Left colon (tissue), 2 donors: Measurements from ENCODE around the gene KRTAP5-11. TPM values are rescaled to one million over a fixed set of nuclear protein-coding genes. Genes with fewer than 3 reads are reported as not detected.
"Not testable (repeated sequence)": the region's sequence is repeated elsewhere in the genome, so short reads cannot be mapped to it uniquely, and the experiment has no call there.

ENCODE experiments used
- ATAC-seq: fragments of 200-7000 bp; cut with Tn5 transposase; one replicate; pipeline ENCODE4 v1.9.1; 2020; ENCODE audit warnings: mild to moderate bottlenecking, moderate library complexity
- DNase-seq, 2 donors: peaks; one replicate each; pipeline ENCODE4 v3.0.0-alpha.2; 2020
- intact Hi-C, 2 donors: fragments of 100-400 bp; cut with DNase I in 1 of 2; cut with micrococcal nuclease in 1 of 2; formaldehyde crosslinking; loops; one replicate each; pipeline versions ENCODE4 v1.11.2 to v1.14.0; 2022; cut with DNase I, micrococcal nuclease
- total RNA-seq, 2 donors: library from RNA; stranded (reverse); fragmentation: NEBNext Ultra II Directional; extraction: Animal tissue kit (Norgen Biotek cat#: 25700); gene quantifications; one replicate each; pipeline ENCODE4 v1.2.1, GENCODE V29; 2021
- donor health status: DM: no; HTN: no; CAD: no.
- donor health status: DM: yes; HTN: yes; CAD: no.

Gene KRTAP5-11
- total RNA-seq, 2 donors from 2014 or later, result not detected

DNA sequence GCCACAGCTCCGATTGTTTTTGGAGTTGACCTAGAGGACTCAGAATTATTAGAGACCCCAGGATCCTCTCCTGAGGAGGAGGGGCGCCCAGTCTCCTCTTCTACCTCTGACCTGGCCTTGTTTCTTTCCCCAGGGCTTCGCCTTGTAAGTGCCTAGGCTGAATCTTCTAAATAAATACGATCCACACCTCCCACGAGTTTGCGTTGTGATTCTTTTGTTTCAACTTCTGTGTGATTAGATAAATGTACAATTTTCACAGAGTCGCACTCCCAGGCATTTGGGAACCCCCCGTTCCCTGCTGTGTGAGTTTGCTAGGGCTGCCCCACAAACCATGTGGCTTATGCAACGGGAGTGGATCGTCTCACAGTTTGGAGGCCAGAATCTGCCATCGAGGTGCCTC, 43.7 kb downstream of the KRTAP5-11 start:
- no peak for ATAC-seq
- DNase-seq, result no peak
- intact Hi-C loops, result no loop called here

DNA sequence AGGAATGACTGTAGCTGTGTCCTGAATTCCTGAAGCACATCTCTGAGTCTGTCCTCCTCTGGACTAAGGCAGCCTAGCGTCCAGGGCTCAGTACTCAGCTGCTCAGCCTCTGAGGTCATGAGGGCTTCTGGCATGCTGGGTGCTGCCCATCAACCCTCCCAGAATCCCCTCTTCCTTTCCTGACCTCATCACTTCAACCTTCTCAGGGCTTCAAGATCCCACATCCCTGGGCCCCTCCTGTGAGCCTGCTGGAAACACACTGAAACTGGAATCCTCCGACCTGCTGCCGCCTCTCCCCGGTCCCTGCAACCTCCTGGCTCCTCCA, 44.0 kb downstream of the KRTAP5-11 start:
- ATAC-seq (no peak), DNase-seq (no peak)
- intact Hi-C loops, result no loop called here

DNA sequence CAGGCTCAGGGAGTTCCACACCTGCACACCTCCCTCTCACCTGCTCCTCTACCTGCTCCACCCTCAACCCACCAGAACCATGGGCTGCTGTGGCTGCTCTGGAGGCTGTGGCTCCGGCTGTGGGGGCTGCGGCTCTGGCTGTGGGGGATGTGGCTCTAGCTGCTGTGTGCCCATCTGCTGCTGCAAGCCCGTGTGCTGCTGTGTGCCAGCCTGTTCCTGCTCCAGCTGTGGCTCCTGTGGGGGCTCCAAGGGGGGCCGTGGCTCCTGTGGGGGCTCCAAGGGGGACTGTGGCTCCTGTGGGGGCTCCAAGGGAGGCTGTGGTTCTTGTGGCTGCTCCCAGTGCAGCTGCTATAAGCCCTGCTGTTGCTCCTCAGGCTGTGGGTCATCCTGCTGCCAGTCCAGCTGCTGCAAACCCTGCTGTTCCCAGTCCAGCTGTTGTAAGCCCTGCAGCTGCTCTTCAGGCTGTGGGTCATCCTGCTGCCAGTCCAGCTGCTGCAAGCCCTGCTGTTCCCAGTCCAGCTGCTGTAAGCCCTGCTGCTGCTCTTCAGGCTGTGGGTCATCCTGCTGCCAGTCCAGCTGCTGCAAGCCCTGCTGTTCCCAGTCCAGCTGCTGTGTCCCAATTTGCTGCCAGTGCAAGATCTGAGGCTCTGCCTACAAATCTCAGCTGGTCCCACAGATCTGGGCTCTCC, 44.6 kb downstream of the KRTAP5-11 start, which contains the start of gene KRTAP5-8:
KRTAP5-8 (plus strand) TSS at position 49 of the 689 bp plus-strand sequence; CDS start at position 80, 31 bp downstream.
- intact Hi-C loops, DNase-seq: not testable (repeated sequence)

DNA sequence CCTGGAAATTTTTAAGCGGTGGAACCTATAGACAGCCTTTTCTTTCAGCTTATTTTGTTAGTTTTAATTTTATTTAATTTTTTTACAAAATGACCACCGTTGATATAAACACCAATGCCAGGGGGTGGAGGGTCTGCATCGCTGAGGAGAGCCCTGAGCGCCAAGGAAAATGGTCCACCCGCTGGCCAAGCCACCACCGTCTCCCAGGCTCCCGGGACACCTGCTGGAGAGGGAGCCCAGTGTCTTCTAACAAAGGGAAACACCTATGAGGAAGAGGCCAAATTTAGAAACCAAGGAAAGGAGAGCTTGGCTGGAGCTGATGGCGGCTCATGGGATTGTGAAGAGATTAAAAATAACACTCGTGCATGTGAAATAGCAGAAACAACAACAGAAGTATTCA, 45.1 kb downstream of the KRTAP5-11 start:
- no peak for DNase-seq
- ATAC-seq, result no peak
- intact Hi-C loops, result no loop called here

More for the DNA sequence above, 44.6 kb downstream of the KRTAP5-11 start, which contains the start of gene KRTAP5-8:
- not testable (repeated sequence) for ATAC-seq

DNA sequence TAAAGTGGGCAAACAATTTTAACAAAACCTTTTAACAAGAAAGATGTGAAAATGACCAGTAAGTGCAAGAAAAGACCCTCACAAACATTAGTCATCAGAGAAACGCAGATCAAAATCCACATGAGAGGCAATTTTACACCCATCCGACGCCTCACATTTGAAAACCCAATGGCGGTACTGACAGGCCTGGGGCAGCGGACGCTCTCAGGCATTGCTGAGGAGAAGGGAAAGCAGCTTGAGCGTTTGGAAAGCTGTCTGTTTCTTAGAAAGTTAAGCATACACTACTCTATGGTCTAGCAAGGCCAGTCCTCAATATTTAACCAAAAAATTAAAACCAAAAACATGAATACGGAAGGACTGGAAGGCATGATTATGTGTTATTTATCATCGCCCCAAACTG, 46.9 kb downstream of the KRTAP5-11 start:
- DNase-seq, result no peak
- no peak for ATAC-seq
- intact Hi-C loops, result no loop called here

DNA sequence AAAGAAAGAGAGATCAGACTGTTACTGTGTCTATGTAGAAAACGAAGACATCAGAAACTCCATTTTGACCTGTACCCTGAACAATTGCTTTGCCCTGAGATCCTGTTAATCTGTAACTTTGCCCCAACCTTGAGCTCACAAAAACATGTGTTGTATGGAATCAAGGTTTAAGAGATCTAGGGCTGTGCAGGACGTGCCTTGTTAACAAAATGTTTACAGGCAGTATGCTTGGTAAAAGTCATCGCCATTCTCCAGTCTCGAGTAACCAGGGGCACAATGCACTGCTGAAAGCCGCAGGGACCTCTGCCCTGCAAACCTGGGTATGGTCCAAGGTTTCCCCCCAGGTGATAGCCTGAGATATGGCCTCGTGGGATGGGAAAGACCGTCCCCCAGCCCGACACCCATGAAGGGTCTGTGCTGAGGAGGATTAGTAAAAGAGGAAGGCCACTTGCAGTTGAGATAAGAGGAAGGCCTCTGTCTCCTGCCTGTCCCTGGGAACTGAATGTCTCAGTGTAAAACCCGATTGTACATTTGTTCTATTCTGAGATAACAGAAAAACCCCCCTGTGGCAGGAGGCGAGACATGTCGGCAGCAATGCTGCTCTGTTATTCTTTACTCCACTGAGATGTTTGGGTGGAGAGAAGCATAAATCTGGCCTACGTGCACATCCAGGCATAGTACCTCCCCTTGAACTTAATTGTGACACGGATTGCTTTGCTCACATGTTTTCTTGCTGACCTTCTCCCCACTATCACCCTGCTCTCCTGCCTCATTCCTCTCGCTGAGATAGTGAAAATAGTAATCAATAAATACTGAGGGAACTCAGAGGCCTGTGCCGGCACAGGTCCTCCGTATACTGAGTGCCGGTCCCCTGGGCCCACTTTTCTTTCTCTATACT, 47.7 kb downstream of the KRTAP5-11 start:
- intact Hi-C loops, ATAC-seq, DNase-seq: not testable (repeated sequence)

DNA sequence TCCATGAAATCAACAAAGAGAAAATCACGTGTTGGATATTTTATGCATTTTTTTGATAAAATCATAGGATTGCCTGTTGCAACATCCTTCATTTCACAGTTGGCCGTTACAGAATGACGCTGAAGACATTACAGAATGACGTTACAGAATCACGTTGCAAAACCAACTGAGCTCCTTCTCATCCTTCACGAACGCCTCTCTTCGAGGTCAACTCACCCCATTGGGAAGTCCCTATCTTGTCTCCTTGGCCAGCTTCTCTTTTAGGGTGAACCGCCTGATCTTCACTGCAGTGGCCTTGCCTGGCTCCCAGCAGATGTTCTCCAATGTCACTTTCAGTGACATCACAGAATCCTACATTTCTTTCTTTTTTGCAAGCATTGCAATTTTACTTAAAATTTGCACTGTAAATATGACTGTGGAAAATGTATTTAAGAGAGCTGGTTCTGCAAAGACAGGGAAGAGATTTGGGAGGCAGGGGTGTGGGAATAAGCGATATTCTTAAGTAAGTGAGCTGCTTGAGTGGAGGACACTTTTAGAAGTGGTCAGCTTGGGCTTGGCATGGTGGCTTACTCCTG, 50.6 kb downstream of the KRTAP5-11 start:
- intact Hi-C loops, result no loop called here
- ATAC-seq (no peak), DNase-seq (no peak)

Other genes with a start within 250 kb of the KRTAP5-11 start
- 100 to 1,000 TPM in 1 of 2 donors, 10 to 100 TPM in 1; 56.5 to 126 TPM for gene DHCR7, start 134.5 kb downstream of the KRTAP5-11 start, total RNA-seq
- gene NADSYN1, start 129.7 kb downstream of the KRTAP5-11 start, total RNA-seq, result 100 to 1,000 TPM; 140 to 165 TPM
- under 1 TPM; 0.61 to 0.73 TPM for gene KRTAP5-7, start 55.6 kb downstream of the KRTAP5-11 start, total RNA-seq
- under 1 TPM; 0.22 to 0.58 TPM for gene KRTAP5-8, start 44.9 kb downstream of the KRTAP5-11 start, total RNA-seq
- 1 to 10 TPM in 1 of 2 donors, under 1 TPM in 1; 0.61 to 1.2 TPM for gene KRTAP5-9, start 34.5 kb downstream of the KRTAP5-11 start, total RNA-seq
- under 1 TPM; 0.53 to 0.58 TPM for gene KRTAP5-10, start 17.3 kb downstream of the KRTAP5-11 start, total RNA-seq